Frontal cortex (tissue), 4 donors: Measurements from ENCODE around the gene SLC39A13. TPM values are rescaled to one million over a fixed set of nuclear protein-coding genes. Genes with fewer than 3 reads are reported as not detected.

ENCODE experiments used
- DNase-seq, 2 donors: peaks; one replicate each; pipeline ENCODE4 v3.0.0; 2012; ENCODE audit warnings: low spot score in 2 of 2
- FAIRE-seq: peaks from 2 replicates; lab custom pipeline; 2012; peaks lifted over from hg19 to GRCh38; lab: Jason Lieb, UNC
- total RNA-seq: library from RNA; depleted of rRNA; stranded (reverse); fragments of >200 nt; gene quantifications from one replicate; pipeline ENCODE4 v1.2.3, GENCODE V29; 2014
- donor health status: control.
- donor health status: control.
- donor health status: control.

The SLC39A13 gene
- total RNA-seq, 1 donor from 2014 or later: 8.6 TPM

- DNase-seq: no peak
- FAIRE-seq: no peak
Observed at GRCh38 chr11:47418454-47419259, 10.3 kb downstream of the SLC39A13 start.

GRCh38 chr11:47425611-47426010 is 17.2 kb downstream of the SLC39A13 start:
- DNase-seq (no peak), FAIRE-seq (no peak)

GRCh38 chr11:47426062-47426956 is 17.9 kb downstream of the SLC39A13 start, which contains the start of gene PSMC3:
PSMC3 (minus strand) TSS chr11:47426439; CDS start chr11:47426279, 160 bp downstream.
- FAIRE-seq: peak; percentile 36
- peak; percentile 88 to 96 for DNase-seq

GRCh38 chr11:47430524-47430923 is 22.1 kb downstream of the SLC39A13 start:
- DNase-seq: no peak
- FAIRE-seq: no peak

- FAIRE-seq: no peak
- no peak for DNase-seq
Observed at GRCh38 chr11:47431356-47432083, 23.1 kb downstream of the SLC39A13 start.

GRCh38 chr11:47433157-47433556 is 24.8 kb downstream of the SLC39A13 start:
- DNase-seq (no peak), FAIRE-seq (no peak)

- FAIRE-seq (no peak), DNase-seq (no peak)
Observed at GRCh38 chr11:47434011-47434786, 25.8 kb downstream of the SLC39A13 start.

- DNase-seq: no peak
Observed at GRCh38 chr11:47435687-47436086, 27.3 kb downstream of the SLC39A13 start.

GRCh38 chr11:47436726-47437125 is 28.3 kb downstream of the SLC39A13 start:
- DNase-seq: no peak
- FAIRE-seq: no peak

More at GRCh38 chr11:47435687-47436086, 27.3 kb downstream of the SLC39A13 start:
- FAIRE-seq: no peak

- FAIRE-seq (no peak), DNase-seq (no peak)
Observed at GRCh38 chr11:47437218-47437745, 28.9 kb downstream of the SLC39A13 start.

GRCh38 chr11:47437746-47438418 is 29.5 kb downstream of the SLC39A13 start:
- DNase-seq (no peak), FAIRE-seq (no peak)

- no peak for DNase-seq
Observed at GRCh38 chr11:47438721-47439120, 30.3 kb downstream of the SLC39A13 start.

GRCh38 chr11:47440054-47440476 is 31.7 kb downstream of the SLC39A13 start:
- FAIRE-seq: no peak
- no peak for DNase-seq

More at GRCh38 chr11:47438721-47439120, 30.3 kb downstream of the SLC39A13 start:
- FAIRE-seq: no peak

- no peak for DNase-seq
- no peak for FAIRE-seq
Observed at GRCh38 chr11:47441421-47441820, 33.0 kb downstream of the SLC39A13 start.

GRCh38 chr11:47442514-47442913 is 34.1 kb downstream of the SLC39A13 start:
- peak in 1 of 2 donors; percentile 48 for DNase-seq
- no peak for FAIRE-seq

- DNase-seq (peak in 1 of 2 donors; percentile 59), FAIRE-seq (no peak)
Observed at GRCh38 chr11:47443028-47443700, 34.8 kb downstream of the SLC39A13 start.

GRCh38 chr11:47443817-47444216 is 35.4 kb downstream of the SLC39A13 start:
- no peak for DNase-seq
- no peak for FAIRE-seq

- FAIRE-seq (no peak), DNase-seq (no peak)
Observed at GRCh38 chr11:47445840-47446239, 37.5 kb downstream of the SLC39A13 start.
